Fibroblast of pulmonary artery (primary cell): ENCODE measurements around the gene TOMM20.

Source experiments
- DNase-seq: peaks from one replicate; pipeline ENCODE4 v3.0.0-alpha.2; 2010; ENCODE audit warnings: low read depth
- H3K4me3 ChIP-seq: replicated peaks from 2 replicates; pipeline ENCODE4 v1.5.1; 2011; ENCODE audit warnings: low read depth, mild to moderate bottlenecking, control low read depth, low read length, moderate library complexity
- TF ChIP-seq, protein P1 (sequence below): IDR thresholded peaks from 2 replicates; pipeline ENCODE4 v1.5.1; 2011; ENCODE audit warnings: mild to moderate bottlenecking, control low read depth, low read length, inconsistent platforms; ENCODE audit errors: missing control alignments

Gene TOMM20

GRCh38 chr1:235077163-235077540 lies 51.5 kb downstream of the TOMM20 start:
- TF ChIP-seq, protein P1, sequence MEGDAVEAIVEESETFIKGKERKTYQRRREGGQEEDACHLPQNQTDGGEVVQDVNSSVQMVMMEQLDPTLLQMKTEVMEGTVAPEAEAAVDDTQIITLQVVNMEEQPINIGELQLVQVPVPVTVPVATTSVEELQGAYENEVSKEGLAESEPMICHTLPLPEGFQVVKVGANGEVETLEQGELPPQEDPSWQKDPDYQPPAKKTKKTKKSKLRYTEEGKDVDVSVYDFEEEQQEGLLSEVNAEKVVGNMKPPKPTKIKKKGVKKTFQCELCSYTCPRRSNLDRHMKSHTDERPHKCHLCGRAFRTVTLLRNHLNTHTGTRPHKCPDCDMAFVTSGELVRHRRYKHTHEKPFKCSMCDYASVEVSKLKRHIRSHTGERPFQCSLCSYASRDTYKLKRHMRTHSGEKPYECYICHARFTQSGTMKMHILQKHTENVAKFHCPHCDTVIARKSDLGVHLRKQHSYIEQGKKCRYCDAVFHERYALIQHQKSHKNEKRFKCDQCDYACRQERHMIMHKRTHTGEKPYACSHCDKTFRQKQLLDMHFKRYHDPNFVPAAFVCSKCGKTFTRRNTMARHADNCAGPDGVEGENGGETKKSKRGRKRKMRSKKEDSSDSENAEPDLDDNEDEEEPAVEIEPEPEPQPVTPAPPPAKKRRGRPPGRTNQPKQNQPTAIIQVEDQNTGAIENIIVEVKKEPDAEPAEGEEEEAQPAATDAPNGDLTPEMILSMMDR, result no peak
- no peak for DNase-seq
- H3K4me3 ChIP-seq, result no peak overlapping the region

- no peak overlapping the region for H3K4me3 ChIP-seq
- TF ChIP-seq, protein P1, result no peak
- DNase-seq, result no peak
Measured at GRCh38 chr1:235076504-235077162, 52.0 kb downstream of the TOMM20 start.

GRCh38 chr1:235075777-235076308 lies 52.8 kb downstream of the TOMM20 start:
- no peak for DNase-seq
- H3K4me3 ChIP-seq, result no peak overlapping the region
- TF ChIP-seq, protein P1, result peak; percentile 17

DNA sequence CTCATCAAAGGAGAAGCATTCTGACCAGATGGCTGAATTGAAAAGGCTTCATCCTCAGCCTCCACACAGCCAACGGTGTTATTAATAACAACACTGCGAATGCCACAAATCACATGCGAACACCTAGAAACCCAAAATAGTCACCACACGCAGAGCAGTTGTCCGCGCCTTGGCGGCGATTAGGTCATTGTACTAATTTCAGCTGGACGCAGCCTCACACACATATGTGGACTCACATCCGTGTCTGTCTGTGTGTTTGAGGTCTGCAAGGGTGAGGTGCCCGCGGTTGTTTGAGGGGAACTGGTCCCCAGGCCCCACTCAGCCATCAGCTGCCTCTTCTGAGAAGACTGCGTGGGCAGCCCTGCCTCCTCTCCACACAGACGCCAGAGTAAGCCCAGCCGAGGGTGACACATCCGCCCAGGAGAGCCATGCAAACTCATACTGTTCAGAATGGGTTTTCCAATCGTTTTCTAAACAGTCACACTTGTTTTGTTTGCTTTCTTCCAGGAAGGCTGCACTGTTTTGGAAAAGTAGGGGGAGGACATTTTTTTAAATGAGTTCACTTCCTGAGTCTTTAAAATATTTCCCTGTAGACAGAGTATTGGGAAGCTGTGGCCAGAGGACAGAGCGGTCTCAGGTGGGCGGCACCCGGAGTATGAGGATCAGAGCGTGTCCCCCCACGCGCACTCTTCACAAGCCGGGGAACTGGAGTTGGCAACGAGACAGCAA lies 53.4 kb downstream of the TOMM20 start:
- TF ChIP-seq, protein P1, result no peak
- no peak overlapping the region for H3K4me3 ChIP-seq
- DNase-seq, result peak; percentile 96

GRCh38 chr1:235074523-235075047 lies 54.1 kb downstream of the TOMM20 start:
- DNase-seq, result peak; percentile 68
- no peak overlapping the region for H3K4me3 ChIP-seq
- TF ChIP-seq, protein P1, result no peak

DNA sequence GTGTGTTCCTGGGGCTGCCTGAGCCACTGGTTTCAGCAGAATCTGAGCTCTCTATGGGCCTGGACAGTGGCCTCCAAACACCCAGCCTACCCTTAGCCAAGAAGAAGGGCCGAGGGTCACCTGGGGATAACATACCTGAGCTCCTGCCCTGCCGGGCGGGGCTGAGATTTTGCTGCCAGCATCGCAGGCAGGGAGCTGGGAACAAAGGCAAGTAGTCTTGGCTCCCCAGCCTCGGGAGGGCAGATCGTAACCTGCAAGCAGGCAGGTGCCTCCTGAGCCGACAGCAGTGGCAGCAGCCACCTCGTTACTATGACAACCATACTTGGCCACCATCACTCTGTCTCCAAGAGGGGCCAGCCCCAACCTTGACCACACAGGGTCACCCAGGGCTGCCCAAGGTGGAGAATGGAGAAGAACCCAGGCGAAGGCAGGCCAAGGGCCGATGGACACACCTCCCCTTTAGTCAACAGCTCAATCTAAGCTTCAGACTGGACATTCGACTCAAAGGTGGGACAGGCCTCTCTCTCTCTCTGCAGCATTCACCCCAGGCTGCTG lies 54.6 kb downstream of the TOMM20 start:
- DNase-seq, result no peak
- no peak overlapping the region for H3K4me3 ChIP-seq
- TF ChIP-seq, protein P1, result no peak
